ENCODE results near the gene PITPNC1. TPM values are rescaled to one million over a fixed set of nuclear protein-coding genes. Genes with fewer than 3 reads are reported as not detected.

Gene PITPNC1
- total RNA-seq, 1 experiment from 2014 or later = 37.5 TPM

- Histone ChIP-seq H3K4ac (ENCODE audit: low read depth, low read length) (no peak overlapping the region), H2BK20ac (ENCODE audit: low read depth, low read length, poor library complexity, severe bottlenecking) (no peak overlapping the region), H4K20me1 (ENCODE audit: control insufficient read depth, insufficient read depth, insufficient read length) (no peaks in the 10 kb centered on the region), H3K79me1 (ENCODE audit: insufficient read depth, low read depth, low read length, poor library complexity, severe bottlenecking) (no peaks in the 10 kb centered on the region), H2BK12ac (ENCODE audit: insufficient read length, low read depth, low read length) (no peak overlapping the region), H3K23me2 (ENCODE audit: insufficient read length, low read depth, low read length, poor library complexity, severe bottlenecking) (no peaks in the 10 kb centered on the region), H3K9me3 (ENCODE audit: control insufficient read depth, low read depth, low read length) (no peaks in the 10 kb centered on the region), H2AFZ (ENCODE audit: low read length) (no peak overlapping the region), H2AK5ac (ENCODE audit: insufficient read length, low read length) (no peak overlapping the region), H4K8ac (replicated peaks; ENCODE audit: insufficient read length, low read depth, low read length) (no peak overlapping the region), H3K4me2 (ENCODE audit: insufficient read depth, insufficient read length, low read length) (no peak overlapping the region), H3K27ac (ENCODE audit: insufficient read length, low read depth, low read length) (no peak overlapping the region), H3K18ac (ENCODE audit: insufficient read length, low read depth, low read length) (no peak overlapping the region), H3K56ac (ENCODE audit: insufficient read length, low read depth, low read length) (no peak overlapping the region), H3T11ph (ENCODE audit: low read length) (no peak overlapping the region), H3K79me2 (ENCODE audit: insufficient read depth, low read length) (no peaks in the 10 kb centered on the region), H3K27me3 (ENCODE audit: insufficient read depth, low read length) (no peaks in the 10 kb centered on the region), H2BK15ac (ENCODE audit: low read depth, low read length) (no peak overlapping the region), H3K23ac (ENCODE audit: insufficient read length, low read depth, low read length) (no peak overlapping the region), H4K5ac (ENCODE audit: insufficient read length, low read depth, low read length) (no peak overlapping the region), H3K9ac (ENCODE audit: extremely low read depth, insufficient read length, low read length) (no peak overlapping the region), H3K4me1 (ENCODE audit: insufficient read depth, low read length) (no peaks in the 10 kb centered on the region), H2BK5ac (ENCODE audit: insufficient read length, low read length) (no peak overlapping the region), H4K91ac (ENCODE audit: insufficient read length, low read depth, low read length) (no peak overlapping the region), H3K14ac (ENCODE audit: insufficient read depth, low read length) (no peak overlapping the region), H2BK120ac (ENCODE audit: low read depth, low read length, poor library complexity, severe bottlenecking) (no peak overlapping the region)
- TF ChIP-seq CTCF (conservative IDR thresholded peaks at IDR 0.05) = no peak
- Mint-ChIP-seq H3K4me1 (no peaks in the 10 kb centered on the region; a peak in 1 of 4 replicates), H3K4me3 (no peak overlapping the region), H3K27ac (no peak overlapping the region), H3K9me3 (peaks cover 3 to 12% of the 10 kb centered on the region in 2 experiments), H3K27me3 (ENCODE audit: low read depth) (no peaks in the 10 kb centered on the region), H3K36me3 (ENCODE audit: insufficient read depth in 1 of 3, low read depth in 3 of 3) (peaks cover 23 to 33% (median 23%) of the 10 kb centered on the region in 3 experiments)
- no CpG with 5 or more reads among the region's 4 CpGs for WGBS (ENCODE audit: extremely low coverage, insufficient read length, low lambda C conversion rate)
- no peak for DNase-seq
These were observed 281.2 kb downstream of the PITPNC1 start for GRCh38 chr17:67658265-67658664.

All from H9 (cell line).